ENCODE results near the gene NKX2-4. TPM values are rescaled to one million over a fixed set of nuclear protein-coding genes. Genes with fewer than 3 reads are reported as not detected.

NKX2-4 gene
- total RNA-seq, 1 experiment from 2014 or later, result not detected

DNA sequence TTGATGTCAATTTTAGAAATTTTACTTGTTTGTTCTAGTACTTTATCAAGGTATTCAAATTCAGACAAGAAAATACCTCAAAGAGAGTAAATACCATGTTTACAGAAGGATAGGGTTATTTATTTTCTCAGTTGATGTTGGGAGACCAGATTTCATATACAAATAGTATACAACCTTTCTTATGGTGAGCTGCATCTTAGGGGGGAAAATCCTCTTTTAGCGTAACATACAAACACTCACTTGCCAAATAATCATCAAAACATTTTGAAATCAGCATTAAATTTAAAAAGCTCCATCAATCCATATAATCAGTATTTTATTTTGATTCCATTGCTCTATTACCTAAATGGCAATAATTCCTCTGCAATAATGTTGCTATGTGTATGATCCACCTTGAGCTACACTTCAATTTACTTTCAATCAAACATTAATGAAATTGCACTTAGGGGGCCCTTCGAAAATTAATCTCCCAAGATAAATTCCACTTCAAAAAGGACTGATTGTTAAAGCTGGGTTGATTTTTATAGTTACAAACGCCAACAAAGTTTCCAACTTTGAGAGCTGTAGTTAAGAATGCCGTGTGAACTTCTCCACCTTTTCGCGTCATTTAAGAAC, 2.2 kb downstream of the NKX2-4 start:
- TF ChIP-seq SIN3A (IDR thresholded peaks at IDR 0.05; ENCODE audit: low read depth) (no peak), ZFX (IDR thresholded peaks at IDR 0.05) (no peak), JUND (IDR thresholded peaks at IDR 0.05) (no peak), POLR2AphosphoS5 (IDR thresholded peaks at IDR 0.05; ENCODE audit: low read depth, low read length) (no peak), RAD21 (IDR thresholded peaks at IDR 0.05; ENCODE audit: low read depth) (no peak), EZH2phosphoT487 (IDR thresholded peaks at IDR 0.05; ENCODE audit: borderline replicate concordance) (no peak), ELF1 (IDR thresholded peaks at IDR 0.05; ENCODE audit: borderline replicate concordance, low read depth) (no peak), SRF (IDR thresholded peaks at IDR 0.05; ENCODE audit: low read depth) (no peak), ZNF274 (IDR thresholded peaks at IDR 0.05; ENCODE audit: low read depth, low read length) (no peak)
- TF ChIP-seq, protein P1, sequence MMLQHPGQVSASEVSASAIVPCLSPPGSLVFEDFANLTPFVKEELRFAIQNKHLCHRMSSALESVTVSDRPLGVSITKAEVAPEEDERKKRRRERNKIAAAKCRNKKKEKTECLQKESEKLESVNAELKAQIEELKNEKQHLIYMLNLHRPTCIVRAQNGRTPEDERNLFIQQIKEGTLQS (IDR thresholded peaks at IDR 0.05), result no peak
- TF ChIP-seq, protein P2, sequence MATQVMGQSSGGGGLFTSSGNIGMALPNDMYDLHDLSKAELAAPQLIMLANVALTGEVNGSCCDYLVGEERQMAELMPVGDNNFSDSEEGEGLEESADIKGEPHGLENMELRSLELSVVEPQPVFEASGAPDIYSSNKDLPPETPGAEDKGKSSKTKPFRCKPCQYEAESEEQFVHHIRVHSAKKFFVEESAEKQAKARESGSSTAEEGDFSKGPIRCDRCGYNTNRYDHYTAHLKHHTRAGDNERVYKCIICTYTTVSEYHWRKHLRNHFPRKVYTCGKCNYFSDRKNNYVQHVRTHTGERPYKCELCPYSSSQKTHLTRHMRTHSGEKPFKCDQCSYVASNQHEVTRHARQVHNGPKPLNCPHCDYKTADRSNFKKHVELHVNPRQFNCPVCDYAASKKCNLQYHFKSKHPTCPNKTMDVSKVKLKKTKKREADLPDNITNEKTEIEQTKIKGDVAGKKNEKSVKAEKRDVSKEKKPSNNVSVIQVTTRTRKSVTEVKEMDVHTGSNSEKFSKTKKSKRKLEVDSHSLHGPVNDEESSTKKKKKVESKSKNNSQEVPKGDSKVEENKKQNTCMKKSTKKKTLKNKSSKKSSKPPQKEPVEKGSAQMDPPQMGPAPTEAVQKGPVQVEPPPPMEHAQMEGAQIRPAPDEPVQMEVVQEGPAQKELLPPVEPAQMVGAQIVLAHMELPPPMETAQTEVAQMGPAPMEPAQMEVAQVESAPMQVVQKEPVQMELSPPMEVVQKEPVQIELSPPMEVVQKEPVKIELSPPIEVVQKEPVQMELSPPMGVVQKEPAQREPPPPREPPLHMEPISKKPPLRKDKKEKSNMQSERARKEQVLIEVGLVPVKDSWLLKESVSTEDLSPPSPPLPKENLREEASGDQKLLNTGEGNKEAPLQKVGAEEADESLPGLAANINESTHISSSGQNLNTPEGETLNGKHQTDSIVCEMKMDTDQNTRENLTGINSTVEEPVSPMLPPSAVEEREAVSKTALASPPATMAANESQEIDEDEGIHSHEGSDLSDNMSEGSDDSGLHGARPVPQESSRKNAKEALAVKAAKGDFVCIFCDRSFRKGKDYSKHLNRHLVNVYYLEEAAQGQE (IDR thresholded peaks at IDR 0.05; ENCODE audit: low read depth), result no peak
- TF ChIP-seq, protein P3, sequence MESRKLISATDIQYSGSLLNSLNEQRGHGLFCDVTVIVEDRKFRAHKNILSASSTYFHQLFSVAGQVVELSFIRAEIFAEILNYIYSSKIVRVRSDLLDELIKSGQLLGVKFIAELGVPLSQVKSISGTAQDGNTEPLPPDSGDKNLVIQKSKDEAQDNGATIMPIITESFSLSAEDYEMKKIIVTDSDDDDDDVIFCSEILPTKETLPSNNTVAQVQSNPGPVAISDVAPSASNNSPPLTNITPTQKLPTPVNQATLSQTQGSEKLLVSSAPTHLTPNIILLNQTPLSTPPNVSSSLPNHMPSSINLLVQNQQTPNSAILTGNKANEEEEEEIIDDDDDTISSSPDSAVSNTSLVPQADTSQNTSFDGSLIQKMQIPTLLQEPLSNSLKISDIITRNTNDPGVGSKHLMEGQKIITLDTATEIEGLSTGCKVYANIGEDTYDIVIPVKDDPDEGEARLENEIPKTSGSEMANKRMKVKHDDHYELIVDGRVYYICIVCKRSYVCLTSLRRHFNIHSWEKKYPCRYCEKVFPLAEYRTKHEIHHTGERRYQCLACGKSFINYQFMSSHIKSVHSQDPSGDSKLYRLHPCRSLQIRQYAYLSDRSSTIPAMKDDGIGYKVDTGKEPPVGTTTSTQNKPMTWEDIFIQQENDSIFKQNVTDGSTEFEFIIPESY (IDR thresholded peaks at IDR 0.05; ENCODE audit: extremely low read depth, insufficient replicate concordance, low read length), result no peak
- no peaks in the 10 kb centered on the region for H3K9me3 ChIP-seq (ENCODE audit: control insufficient read depth in 1 of 2, insufficient read depth in 1 of 2, low read depth in 1 of 2, low read length in 2 of 2)
- BruUV-seq (replicated peaks), result no TSS peak
- intact Hi-C loops (cut with micrococcal nuclease), result no loop called here
- RAD21 ChIA-PET (ENCODE audit: low non-redundant PET in 1 of 2, low total read pairs in 2 of 2, uncharacterized antibody in 2 of 2, unreplicated experiment in 2 of 2), result no interaction called here
- DNase-seq (ENCODE audit: low read depth, low spot score) (no peak), ATAC-seq (no peak)
- H4K20me1 ChIP-seq (ENCODE audit: insufficient read depth), result no peaks in the 10 kb centered on the region
- H3K27me3 ChIP-seq (ENCODE audit: insufficient read depth, low read length), result peaks cover 19% of the 10 kb centered on the region
- no peak overlapping the region for H2AFZ ChIP-seq (ENCODE audit: low read depth, low read length, poor library complexity, severe bottlenecking)
- H3K27ac ChIP-seq (ENCODE audit: low read depth, low read length), result no peak overlapping the region
- CTCF ChIA-PET, result no interaction called here
- H3K36me3 ChIP-seq (ENCODE audit: control insufficient read depth in 1 of 2, insufficient read depth in 2 of 2, low read length in 2 of 2), result no peaks in the 10 kb centered on the region
- H3K9ac ChIP-seq (ENCODE audit: low read length), result no peak overlapping the region
- no peak overlapping the region for H3K4me2 ChIP-seq (ENCODE audit: low read length)
- H3K79me2 ChIP-seq (ENCODE audit: insufficient read depth, low read length), result no peaks in the 10 kb centered on the region
- H3K9me2 ChIP-seq (ENCODE audit: insufficient read depth), result no peaks in the 10 kb centered on the region
- POLR2A ChIA-PET, result no interaction called here
- no peak overlapping the region for H3K4me3 ChIP-seq (replicated peaks in 1 of 2; ENCODE audit: low read depth in 1 of 2, low read length in 2 of 2)
- no peaks in the 10 kb centered on the region for H3K4me1 ChIP-seq (ENCODE audit: control insufficient read depth in 1 of 2, insufficient read depth in 2 of 2, low read length in 2 of 2)
